NK-92 treated with Interleukin-12 subunit alpha and Interleukin-12 subunit beta, amount 100 ng/mL, for 24 hours (cell line): ENCODE results near the gene SEC24C.
"Not testable (repeated sequence)": the region's sequence is repeated elsewhere in the genome, so short reads cannot be mapped to it uniquely, and the experiment has no call there.

Source experiments
- DNase-seq: peaks from one replicate; lab custom pipeline; 2025; lab: John Stamatoyannopoulos, UW

Gene SEC24C

DNA sequence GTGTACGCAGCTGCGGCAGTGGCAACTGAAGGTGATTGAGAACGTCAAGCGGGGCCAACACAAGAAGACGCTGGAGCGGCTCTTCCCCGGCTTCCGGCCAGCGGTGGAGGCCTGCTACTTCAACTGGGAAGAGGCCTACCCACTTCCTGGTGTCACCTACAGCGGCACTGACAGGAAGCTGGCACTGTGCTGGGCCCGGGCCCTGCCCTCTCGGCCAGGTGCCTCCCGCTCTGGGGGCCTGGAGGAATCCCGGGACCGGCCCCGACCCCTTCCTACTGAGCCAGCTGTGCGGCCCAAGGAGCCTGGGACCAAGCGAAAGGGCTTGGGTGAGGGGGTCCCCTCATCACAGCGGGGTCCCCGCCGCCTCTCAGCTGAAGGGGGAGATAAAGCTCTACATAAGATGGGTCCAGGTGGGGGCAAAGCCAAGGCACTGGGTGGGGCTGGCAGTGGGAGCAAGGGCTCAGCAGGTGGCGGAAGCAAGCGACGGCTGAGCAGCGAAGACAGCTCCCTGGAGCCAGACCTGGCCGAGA, 47.8 kb downstream of the SEC24C start:
- no peak for DNase-seq

- DNase-seq: no peak
Observed at GRCh38 chr10:73793456-73793855, 49.3 kb downstream of the SEC24C start.

GRCh38 chr10:73795491-73795890, 51.3 kb downstream of the SEC24C start:
- not testable (repeated sequence) for DNase-seq

GRCh38 chr10:73796035-73796434, 51.9 kb downstream of the SEC24C start:
- not testable (repeated sequence) for DNase-seq

GRCh38 chr10:73796766-73797165, 52.6 kb downstream of the SEC24C start:
- DNase-seq: no peak

DNA sequence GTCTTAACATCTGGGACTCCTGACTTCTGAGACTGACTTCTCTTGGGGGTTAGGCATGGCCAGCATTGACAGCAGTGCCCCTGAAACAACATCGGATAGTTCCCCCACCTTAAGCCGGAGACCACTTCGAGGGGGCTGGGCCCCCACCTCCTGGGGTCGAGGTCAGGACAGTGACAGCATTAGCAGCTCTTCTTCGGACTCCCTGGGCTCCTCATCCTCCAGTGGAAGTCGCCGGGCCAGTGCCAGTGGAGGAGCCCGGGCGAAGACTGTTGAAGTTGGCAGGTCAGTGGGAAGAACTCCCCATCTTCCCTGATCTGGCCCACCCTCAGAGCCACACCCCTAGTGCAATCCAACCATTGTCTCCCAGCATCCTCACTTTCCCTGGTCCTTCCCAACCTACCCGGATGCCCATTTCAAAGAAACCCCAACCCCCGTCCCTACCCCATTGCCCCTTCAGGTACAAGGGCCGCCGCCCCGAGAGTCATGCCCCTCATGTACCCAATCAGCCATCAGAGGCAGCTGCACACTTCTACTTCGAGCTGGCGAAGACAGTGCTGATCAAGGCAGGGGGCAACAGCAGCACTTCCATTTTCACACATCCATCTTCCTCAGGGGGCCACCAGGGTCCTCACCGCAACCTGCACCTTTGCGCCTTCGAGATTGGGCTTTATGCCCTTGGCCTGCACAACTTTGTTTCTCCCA, 53.3 kb downstream of the SEC24C start:
- DNase-seq: no peak

DNA sequence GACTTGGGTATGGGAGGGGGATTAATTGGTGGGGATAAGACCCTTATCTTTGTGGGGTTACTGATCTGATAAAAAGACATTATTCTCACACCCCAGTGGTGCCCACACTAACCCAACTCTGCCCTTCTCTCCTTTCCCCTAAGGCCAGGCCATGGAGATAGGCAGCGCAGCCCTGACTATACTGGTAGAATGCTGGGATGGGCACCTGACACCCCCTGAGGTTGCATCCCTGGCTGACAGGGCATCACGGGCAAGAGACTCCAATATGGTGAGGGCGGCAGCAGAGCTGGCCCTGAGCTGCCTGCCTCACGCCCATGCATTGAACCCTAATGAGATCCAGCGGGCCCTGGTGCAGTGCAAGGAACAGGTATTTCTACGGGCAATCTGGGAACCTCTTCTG, 53.9 kb downstream of the SEC24C start:
- DNase-seq: no peak

DNA sequence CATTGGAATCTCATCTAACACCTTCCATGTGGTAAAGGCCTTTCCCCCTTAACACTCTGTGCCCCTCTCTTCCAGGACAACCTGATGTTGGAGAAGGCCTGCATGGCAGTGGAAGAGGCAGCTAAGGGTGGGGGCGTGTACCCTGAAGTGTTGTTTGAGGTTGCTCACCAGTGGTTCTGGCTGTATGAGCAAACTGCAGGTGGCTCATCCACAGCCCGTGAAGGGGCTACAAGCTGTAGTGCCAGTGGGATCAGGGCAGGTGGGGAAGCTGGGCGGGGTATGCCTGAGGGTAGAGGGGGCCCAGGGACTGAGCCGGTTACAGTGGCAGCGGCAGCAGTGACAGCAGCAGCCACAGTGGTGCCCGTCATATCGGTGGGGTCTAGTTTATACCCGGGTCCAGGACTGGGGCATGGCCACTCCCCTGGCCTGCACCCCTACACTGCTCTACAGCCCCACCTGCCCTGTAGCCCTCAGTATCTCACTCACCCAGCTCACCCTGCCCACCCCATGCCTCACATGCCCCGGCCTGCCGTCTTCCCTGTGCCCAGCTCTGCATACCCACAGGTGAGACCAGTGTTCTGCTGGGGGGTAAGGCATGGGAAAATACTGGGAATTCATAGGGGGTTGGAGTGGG, 54.9 kb downstream of the SEC24C start:
- DNase-seq: no peak

DNA sequence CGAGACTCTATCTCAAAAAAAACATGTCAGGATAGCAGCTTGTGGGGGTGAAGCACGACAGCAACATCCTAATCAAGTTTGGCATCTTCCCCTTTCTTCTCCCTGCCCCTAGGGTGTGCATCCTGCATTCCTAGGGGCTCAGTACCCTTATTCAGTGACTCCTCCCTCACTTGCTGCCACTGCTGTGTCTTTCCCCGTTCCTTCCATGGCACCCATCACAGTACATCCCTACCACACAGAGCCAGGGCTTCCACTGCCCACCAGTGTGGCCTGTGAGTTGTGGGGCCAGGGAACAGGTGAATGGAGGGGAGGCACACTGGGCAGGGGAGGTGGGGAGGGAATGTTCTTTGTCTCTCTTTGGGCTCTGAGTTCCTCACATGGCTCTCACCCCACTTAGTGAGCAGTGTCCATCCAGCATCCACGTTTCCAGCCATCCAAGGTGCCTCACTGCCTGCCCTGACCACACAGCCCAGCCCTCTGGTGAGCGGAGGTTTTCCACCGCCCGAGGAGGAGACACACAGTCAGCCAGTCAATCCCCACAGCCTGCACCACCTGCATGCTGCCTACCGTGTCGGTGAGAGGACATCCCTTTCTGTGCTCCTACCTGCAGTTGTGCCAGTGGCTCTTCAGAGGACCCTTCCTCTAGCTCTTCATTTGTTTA, 55.9 kb downstream of the SEC24C start:
- no peak for DNase-seq

DNA sequence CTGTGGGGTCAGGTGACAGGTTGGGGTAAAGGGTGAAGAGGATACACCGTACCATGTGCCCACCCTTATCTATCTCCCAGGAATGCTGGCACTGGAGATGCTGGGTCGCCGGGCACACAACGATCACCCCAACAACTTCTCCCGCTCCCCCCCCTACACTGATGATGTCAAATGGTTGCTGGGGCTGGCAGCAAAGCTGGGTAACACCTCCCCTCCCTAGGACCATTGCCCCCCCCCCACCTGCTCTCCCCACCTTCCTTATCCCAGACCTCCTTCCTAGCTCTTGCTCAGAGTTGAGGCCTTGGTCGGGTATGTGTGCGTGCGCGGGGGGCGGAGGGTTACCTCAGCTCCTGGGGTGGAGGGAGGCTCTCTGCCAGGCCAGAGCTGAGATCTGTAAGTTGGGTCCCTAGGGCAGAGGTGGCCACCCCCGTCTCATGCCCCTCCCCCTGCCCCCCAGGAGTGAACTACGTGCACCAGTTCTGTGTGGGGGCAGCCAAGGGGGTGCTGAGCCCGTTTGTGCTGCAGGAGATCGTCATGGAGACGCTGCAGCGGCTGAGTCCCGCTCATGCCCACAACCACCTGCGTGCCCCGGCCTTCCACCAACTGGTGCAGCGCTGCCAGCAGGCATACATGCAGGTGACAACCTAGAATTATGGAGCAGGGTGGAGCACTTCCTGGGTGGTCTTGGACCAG, 56.5 kb downstream of the SEC24C start:
- DNase-seq: no peak

DNA sequence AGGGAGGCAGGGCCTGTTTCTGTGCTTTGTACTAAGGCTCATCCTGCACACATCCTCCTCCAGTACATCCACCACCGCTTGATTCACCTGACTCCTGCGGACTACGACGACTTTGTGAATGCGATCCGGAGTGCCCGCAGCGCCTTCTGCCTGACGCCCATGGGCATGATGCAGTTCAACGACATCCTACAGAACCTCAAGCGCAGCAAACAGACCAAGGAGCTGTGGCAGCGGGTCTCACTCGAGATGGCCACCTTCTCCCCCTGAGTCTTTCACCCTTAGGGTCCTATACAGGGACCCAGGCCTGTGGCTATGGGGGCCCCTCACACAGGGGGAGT, 57.0 kb downstream of the SEC24C start:
- no peak for DNase-seq

DNA sequence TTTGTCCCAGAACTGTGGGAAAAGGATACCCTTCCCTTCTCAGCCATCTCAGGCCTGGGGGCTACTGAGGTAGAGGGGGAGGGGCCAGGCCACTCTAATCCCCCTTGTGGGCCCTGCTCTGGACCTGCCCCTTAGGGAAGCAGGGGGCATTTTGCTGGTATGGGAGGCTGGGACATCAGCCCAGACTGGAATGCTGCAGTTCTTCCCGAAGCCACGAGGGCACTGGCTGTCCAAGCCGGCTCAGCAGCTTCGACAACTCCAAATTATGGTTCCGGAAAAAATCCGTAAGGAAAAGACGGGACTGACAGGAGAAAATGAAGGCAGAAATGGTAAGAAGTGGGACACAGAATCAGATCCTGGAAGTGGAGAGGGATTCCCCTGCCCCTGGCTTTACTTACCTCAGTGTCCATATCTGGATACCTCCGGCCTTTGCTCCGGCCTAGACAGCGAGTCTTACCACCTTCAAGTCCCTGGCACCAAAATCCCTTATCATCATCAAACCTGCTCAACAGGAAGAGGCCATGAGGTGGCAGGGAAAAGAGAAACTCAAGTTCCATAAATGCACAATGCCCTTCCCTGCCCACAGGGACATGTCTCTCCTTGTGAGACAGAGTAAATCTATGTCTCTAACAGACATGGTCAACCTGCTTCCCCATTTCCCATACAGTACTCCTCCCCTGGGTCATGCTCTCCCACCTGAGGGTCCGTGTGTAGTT, 58.3 kb downstream of the SEC24C start:
- DNase-seq: no peak

DNA sequence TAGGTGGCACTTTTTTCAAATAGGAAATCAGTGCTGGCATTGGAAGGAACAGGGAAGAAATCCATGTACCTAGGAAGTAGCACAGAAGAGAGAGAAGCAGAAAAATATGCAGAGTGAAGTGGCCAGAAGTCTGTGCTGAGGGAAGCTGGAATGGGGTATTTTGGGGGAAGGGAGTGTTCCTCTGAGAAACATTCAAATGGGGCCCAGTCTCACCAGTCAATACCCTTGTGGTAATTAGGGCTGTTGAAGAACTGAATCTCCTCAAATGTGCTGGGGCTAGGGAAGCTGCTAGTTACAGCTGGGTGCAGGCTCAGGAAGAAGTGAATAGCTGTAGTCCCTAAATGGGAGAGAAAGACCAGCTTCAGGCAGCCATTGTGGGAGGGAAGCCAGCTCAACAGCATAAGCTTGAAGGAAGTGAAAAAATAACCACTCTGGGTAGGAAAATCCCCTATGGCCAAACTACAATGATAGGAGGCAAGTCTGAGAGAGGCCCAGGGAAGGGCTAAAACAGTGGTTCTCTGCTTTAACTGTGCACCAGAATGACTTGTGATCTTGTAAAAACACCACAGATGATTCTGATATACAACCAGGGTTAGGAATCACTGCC, 59.6 kb downstream of the SEC24C start:
- DNase-seq: no peak

- DNase-seq: no peak
Observed at GRCh38 chr10:73806176-73806950, 62.2 kb downstream of the SEC24C start.

GRCh38 chr10:73807471-73807870, 63.3 kb downstream of the SEC24C start:
- DNase-seq: no peak

DNA sequence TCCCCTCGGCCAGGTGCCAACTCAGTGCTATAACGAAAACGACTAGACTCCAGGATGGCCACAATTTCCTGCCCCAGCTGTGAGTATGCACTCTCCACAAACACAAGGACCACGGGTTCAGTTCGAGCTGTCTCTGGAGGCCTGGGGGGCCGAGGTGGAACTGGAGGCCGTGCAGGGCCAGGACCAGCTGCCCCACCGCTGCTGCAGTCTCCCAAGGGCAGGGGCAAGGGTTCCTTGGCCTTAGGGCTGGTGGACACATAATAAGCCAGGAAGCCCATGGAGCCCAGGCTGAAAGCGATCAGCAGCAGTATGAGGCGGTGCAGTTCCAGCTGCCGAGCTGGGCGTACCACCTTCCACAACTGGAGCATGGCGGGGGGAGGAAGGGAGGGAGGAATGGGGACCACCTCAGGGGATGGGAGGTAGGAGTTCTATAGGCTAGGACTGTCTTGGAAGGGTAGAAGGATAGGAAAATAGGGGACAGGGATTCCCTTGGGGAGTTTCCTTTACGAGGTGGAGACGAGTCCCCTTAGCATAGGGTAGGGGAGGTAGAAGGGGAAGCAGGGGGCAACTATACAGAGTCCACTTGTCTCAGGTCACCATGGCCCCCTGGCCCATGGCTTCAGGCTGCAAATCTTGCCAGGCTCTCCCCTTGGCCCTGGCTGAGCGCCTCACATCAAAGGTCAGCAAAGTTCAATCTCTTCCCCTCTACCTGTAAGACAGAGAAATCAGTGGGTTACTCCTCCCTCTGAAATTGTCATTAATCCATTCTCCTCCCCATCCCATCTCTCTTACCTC, 64.0 kb downstream of the SEC24C start:
- DNase-seq: no peak

GRCh38 chr10:73809061-73809818, 65.1 kb downstream of the SEC24C start:
- DNase-seq: no peak

DNA sequence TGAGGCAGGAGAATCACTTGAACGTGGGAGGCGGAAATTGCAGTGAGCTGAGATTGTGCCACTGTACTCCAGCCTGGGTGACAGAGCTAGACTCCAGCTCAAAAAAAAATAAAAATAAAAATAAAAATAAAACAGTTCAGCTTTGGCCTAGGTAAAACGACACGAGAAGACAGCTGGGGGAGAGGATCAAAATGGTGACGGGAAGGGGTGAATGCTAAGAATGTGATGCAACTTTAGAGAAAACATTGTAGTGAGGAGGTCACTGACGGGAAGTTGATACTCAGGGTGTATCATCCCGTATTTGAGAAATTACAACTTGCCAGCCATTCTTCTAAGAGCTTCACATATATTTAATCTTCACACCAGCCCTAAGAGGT, 66.2 kb downstream of the SEC24C start:
- no peak for DNase-seq
